Measurements from ENCODE around the gene GLDN.

DNA sequence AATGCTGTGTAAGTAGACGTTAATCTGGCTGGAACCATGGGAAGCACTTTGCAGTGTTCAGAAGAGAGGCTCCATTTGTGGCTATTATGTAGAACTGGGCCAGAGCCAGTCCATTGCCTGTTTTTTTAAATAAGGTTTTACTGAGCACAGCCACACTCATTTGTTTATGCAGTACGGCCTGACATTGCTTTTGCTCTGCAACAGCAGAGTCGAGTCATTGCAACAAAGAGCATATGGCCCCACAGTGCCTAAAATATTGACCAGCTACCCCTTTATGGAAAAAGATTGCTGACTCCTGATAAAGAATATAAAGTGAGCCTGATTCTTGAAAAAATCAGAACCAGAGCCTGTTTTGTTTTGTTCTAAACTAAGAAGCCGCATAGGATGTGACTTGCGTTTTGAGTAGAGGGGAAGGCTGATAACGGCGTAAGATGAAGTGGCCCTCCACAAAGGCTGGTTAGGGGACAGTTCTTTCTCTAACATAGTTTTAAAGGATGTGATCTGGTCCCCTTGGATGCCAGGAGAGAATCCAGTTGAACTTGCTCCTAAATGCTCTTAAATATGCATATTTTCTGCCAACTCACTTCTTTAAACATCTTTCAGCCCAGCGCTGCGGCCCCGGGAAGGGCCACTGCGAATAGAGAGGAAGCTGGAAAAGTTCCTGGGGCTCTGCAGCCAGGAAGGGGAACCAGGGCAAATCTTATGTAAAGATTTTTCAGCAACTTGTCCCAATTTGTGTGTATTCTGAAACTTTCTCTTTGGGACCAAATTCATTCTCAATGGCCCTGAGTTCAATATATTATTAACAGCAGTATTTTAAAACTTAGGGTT lies 64.5 kb downstream of the GLDN start:
- TF ChIP-seq POLR2AphosphoS5 (IDR thresholded peaks at IDR 0.05; ENCODE audit: low read depth, low read length) = no peak
- no peak for TF ChIP-seq POLR2A (IDR thresholded peaks at IDR 0.05; ENCODE audit: low read depth, low read length)
